ENCODE results near the gene FMO1.

- TF ChIP-seq CTCF (IDR thresholded peaks at IDR 0.05), result no peak
- TF ChIP-seq POLR2A (IDR thresholded peaks at IDR 0.05), result no peak
- no peak for TF ChIP-seq POLR2AphosphoS5 (IDR thresholded peaks at IDR 0.05)
- no peak for TF ChIP-seq EP300 (IDR thresholded peaks at IDR 0.05)
These were observed 19.1 kb downstream of the FMO1 start for GRCh38 chr1:171267391-171267790.

Measured in stomach (tissue), 4 donors.